Stimulated activated CD8-positive, alpha-beta memory T cell treated with anti-CD3 and anti-CD28 coated beads, Interleukin-15, amount 100 ng/mL, for 48 hours (primary cell): ENCODE results near the gene NAXE.
A peak's percentile ranks its signal among the peaks of the same experiment; 100 is the strongest.
"Not testable (repeated sequence)": the region's sequence is repeated elsewhere in the genome, so short reads cannot be mapped to it uniquely, and the experiment has no call there.

Experiments used
- DNase-seq, 2 donors: peaks; one replicate each; pipeline ENCODE4 v3.0.0-alpha.2; 2020; ENCODE audit warnings: low read depth in 2 of 2

The NAXE gene

DNA sequence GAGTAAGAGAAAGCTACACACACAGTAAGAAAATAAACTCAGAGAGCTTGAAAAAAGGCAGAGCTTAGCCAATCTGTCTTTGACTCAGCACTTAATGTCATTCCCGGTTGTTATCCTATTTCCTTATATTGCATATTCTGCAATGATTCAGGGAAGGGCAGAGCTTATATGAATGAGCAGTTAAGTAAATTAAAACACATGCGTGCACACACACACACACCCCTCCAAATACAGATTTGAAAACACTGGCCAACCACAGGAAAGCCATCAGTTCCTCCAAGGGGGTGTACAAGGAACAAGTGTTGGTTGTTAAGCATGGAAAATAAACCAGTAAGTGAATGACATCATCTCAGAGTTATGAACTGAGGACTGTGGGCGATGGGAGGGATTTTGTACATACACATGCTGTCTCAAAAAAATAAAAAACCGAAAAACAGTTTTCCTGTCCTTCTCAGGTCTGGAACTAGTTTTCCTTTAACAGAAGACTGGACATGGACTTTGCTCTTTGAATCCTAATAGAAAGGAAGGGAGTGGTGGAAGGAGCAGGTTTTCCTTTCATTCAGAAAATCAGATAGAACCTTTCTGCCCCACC, 20.2 kb upstream of the NAXE start:
- no peak for DNase-seq

DNA sequence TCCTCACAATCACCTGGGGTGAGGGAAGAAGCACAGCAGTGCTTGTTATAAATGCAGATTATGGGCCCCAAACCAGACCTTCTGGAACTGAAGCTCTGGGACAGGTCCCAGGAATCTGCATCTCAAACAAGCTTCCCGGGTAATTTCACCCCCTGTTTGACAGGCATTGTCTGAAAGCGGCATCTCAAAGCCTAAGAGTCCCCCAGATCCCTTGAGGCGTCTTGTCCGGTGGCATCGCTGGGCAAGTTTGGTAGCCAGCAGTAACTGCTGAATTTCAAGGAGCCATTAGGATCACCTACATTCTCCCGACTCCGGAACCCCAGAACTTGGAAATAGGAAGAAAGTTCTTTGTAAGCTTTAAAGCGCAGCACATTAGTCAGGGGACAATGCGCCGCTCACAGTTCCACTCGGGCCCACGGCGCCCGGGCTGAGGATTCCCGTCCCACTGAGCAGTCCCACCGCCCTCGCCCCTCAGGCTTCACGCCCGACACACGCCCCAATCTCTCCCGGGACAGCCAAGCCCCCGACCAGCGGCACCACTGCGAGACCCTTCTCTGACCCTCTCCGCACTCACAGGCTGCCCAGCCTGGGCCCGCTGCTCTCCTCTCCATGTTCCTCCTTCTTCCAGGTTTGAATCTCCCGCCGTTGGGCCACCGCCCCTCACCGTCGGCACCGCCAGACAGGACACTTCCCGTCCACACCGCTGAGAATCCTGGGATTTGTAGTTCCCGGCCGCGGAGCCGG, 19.5 kb upstream of the NAXE start, which contains the start of gene IQGAP3:
Gene IQGAP3, minus strand, starts transcription at position 647 of the 744 bp plus-strand sequence. Its CDS starts 36 bp downstream, at position 611.
- DNase-seq: peak; percentile 60 to 64

DNA sequence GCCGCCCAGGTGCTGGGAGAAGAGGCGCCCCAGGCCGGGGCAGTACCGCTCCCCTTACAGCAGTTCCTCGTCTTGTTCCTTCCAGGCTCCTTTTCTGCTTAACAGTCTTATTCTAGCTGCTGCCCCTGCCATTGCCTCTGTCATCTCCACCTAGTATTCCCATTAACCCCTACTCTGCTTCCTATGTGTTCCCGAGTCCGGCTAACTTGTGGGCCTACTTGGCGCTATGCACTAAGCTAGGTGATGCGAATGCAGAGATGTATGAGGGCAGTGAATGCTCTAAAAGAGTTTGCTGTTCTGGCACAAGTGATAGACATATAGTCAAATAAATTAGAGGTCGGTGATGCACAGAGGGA, 18.9 kb upstream of the NAXE start:
- DNase-seq: no peak

DNA sequence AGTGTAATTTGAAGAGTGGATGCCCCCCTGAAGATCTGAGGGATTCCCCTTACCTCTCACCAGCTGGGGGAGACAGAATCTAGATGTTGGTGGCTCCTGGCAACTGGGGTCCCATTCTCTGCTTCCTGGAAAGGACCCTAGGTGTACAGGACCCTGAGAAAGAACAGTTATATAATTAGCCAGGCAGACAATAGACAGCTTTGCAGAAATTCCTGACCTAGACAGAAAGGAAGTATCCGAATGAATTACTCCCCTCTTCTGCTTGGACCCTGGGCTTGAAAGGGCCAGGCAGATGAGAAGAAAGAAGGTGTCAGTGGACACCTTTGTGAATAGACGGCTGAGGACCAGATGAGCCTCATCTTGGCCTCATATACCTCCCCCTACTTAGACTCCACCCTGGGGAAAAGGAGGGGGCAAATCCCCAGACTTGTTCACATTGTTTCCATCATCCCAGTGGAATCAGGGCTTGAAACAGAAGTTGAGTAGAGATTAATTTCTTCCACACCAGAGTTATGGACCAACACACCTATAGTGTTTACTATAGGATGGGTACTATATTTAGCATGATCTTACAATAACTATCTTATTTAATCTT, 17.4 kb upstream of the NAXE start:
- DNase-seq: no peak

DNA sequence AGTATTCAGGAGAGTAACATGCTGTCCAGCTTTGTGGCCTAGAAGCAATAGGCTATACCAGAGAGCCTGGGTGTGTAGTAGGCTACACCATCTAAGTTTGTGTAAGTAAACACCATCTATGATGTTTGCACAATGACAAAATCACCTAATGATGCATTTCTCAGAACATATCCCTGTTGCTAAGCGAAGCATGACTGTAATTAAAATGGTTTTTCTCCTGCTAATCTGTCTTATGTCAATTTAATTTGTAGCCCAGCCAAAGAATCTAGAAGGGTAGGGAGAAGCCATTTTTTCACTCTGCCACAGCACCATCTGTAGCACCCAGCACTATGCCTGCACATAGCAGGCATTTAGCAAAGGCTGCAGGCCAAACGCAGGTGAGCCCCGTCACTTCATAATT, 14.0 kb upstream of the NAXE start:
- no peak for DNase-seq

DNA sequence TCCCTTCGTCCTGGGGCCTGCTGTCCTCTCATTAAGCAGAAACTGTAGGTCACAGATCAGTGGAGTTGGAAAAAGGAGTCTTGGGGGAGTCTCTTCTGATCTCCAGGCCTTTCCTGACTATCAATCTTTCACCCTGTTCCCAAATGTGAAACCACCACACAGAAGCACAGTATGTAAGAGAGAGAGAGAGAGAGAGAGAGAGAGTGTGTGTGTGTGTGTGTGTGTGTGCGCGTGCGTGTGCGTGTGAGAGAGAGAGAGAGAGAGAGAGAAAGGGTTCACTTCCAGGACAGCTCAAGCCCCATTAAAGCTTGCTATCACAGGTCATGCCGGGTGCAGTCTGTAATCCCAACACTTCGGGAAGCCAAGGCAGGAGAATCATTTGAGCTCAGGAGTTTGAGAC, 13.5 kb upstream of the NAXE start:
- DNase-seq: no peak

DNA sequence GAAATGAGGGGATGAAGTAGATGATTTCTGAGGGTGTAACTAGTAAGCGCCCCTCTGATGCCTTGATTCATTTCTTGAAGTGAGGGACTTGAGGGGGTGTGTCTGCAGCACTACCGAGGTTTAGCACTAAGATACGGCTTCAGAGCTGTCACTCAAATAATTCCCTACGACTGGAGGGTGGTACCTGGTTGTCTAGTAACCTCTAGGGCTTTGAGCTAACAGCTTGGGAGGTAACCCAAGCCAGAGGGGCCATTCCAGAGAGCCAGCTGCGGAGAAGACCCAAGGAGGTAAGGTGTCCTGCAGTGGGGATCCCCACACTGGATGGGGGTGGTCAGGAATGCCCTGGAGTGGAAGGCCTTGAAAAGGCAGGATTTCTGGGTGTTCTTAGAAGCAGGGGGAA, 12.1 kb upstream of the NAXE start, which contains the start of gene TTC24:
Gene TTC24, plus strand, starts transcription at position 252 of the 400 bp plus-strand sequence. CDS start 1,642 bp downstream, outside the sequence.
- DNase-seq: no peak

DNA sequence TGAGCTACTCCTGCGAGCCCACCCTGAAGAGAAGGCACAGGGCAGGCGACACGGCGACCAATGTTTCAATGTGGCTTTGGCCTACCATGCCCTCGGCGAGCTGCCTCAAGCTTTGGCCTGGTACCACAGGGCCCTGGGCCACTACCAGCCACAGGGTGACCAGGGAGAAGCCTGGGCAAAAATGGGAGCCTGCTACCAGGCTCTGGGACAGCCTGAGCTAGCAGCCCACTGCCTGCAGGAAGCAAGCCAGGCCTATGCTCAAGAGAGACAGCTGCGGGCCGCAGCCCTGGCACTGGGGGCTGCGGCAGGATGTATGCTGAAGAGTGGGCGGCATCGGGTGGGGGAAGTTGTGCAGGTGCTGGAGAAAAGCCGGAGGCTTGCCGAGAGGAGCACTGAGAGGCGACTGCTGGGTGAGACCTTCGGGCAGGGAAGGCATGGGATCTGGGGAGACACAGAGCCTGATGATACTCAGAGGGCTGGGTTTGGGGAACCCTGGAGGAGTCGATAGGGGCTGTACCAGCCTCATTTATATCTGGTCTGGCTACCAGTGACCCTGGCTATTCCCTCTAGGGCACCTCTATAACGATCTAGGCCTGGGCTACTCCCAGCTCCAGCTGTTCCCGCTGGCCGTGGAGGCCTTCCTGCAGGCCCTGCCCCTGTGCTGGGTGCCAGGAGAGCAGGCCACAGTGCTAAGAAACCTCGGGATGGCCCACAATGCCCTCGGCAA, 9.8 kb upstream of the NAXE start:
- peak; percentile 52 to 56 for DNase-seq

DNA sequence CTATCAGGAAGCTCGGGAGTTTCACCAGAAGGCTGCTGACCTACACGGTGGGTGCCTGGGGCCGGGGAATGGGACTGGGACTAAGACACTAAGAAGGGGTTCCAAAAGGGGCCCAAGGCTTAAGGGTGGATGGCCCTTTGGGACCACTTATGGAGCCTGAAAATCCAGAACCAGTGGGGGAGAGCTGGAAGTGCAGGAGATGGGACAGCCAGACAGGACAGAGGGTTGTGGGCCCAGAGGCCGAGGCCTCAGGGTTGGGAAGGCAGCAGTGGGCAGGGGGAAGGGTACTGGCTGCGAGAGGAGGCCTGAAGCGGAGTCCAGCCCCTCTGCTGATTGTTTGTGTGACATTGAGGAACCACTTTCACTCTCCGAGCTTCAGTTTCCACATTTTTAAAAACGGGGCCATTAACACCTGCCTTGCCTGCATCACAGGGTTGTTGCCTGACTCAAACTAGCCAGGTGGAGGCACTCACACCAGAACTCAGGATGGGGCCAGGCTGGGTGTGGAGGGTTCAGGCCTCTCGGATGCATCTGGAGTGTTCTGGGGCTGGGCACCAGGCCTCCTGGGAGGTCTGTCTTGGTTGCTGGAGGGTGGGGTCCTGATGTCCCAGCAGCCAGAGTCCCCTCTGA, 9.1 kb upstream of the NAXE start:
- no peak for DNase-seq

DNA sequence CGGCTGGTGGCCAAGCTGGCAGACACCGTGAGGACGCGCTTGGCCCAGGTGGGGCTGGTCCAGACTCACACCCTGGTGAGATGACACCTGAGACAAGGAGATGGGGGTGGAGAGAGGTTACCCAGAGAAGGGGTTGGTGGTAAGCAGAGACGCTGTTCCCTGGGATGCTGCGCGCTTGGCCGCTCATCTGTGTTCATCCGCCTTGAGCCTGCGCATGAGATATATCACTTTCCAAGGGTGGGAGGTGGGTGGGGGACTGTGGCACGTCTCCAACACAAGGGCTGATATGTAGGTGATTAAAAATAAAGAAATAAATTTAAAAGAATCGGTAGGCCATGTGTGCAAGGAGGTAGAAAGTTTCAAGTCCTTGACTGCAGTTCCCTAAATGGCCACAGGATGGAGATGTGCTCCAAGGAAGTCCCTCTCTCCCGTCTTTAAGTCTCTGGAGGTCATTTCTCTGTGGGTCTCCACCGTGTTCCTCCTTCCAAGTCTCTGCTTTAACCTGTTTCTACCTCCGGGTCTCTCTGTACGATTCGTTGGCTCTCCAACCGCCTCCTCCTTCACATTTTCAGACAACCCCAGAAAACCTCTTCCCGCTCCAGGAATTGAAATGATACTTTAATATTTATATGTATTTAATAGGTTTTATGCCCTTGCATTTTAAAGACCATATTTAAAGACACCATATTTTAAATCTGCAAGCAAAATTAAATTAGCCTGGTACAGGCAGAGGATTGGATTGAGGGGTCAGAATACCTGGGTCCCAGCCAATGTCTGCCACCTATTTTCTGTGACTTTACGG, 7.6 kb upstream of the NAXE start:
- peak; percentile 28 to 47 for DNase-seq

DNA sequence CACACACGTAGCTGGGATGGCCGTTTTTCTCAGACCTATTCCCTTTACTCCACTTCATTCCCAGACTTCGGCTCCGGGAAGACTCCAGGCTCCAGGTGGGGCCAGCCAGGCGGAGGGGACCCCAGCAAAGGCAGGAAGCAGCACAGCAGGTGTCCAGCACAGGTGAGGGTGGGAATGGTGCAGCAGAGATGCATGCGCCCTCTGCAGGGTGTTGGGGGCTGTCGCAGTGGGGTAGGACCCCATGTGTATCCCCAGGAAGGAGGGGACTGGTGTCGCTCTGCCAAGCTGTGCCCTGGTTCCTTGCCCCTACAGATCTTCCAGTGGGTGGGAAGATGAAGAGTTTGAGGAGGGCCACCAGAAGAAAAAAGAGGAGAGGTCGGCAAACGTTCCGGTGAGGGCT, 6.8 kb upstream of the NAXE start:
- DNase-seq: no peak

DNA sequence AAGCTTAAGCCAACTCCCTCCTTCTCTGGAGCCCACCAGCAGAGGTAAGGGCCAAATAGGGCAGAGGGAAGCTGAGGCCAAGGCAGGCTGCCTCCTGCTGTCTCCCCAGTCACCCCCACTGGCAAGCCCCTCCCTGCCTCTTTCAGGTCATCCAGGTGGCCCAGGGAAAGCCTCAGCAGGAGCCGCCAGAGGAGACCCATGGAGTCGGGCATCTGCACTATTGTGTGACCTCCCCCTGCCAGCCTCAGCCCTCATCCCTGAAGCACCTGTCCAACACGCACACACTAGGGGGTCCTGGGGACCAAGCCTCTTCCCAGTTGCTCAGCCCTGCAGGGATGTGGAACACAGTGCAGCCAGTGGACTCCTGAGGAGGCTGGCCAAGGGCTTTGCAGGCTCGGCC, 5.3 kb upstream of the NAXE start:
- no peak for DNase-seq

DNA sequence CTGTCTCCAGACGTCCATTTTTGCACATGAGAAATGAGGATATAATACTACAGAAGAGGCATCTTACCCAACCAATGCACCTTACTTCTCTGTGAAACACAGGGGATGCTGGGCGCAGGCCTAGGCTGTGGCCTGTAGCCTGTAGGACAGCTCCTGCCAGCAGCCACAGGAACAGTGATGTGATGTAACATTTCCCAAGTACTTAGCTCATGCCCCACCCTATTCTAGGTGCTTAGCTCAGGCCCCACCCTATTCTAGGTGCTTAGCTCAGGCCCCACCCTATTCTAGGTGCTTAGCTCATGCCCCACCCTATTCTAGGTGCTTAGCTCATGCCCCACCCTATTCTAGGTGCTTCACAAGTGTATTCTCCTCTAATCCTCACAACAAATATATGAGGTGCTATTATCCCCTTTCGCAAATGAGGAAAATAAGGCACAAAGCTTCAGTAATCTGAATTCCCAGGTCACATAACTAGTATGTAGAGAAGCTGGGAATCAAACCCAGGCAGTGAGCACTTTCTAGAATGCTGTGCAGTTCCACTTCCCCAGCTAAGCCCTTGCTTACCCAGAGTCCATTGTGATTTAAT, 4.6 kb upstream of the NAXE start:
- DNase-seq: no peak

DNA sequence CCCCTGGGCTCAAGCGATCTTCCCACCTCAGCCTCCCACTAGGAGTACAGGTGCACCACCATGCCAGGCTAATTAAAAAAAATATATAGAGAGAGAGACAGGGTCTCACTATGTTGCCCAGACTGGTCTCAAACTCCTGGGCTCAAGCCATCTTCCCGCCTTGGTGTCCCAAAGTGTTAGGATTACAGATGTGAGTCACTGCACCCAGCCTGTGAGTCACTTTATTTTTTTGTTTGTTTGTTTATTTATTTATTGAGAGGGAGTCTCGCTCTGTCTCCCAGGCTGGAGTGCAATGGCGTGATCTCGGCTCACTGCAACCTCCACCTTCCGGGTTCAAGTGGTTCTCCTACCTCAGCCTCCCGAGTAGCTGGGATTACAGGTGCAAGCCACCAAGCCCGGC, 3.6 kb upstream of the NAXE start:
- DNase-seq: not testable (repeated sequence)

DNA sequence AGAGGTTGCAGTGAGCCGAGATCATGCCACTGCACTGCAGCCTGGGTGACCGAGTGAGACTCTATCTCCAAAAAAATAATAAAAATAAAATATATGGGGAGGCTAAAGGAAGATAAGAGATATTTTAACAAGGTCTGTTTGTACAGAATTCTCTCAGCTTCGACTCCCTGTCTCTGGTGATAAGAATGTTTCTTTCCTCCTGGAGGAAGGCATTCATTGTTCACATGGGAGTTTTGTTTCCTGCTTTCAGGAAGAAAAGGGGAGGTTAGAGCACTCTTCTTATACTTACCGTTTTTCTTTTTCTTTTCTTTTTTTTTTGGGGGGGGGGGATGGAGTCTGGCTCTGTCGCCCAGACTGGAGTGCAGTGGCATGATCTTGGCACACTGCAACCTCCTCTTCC, 2.0 kb upstream of the NAXE start:
- DNase-seq: no peak

DNA sequence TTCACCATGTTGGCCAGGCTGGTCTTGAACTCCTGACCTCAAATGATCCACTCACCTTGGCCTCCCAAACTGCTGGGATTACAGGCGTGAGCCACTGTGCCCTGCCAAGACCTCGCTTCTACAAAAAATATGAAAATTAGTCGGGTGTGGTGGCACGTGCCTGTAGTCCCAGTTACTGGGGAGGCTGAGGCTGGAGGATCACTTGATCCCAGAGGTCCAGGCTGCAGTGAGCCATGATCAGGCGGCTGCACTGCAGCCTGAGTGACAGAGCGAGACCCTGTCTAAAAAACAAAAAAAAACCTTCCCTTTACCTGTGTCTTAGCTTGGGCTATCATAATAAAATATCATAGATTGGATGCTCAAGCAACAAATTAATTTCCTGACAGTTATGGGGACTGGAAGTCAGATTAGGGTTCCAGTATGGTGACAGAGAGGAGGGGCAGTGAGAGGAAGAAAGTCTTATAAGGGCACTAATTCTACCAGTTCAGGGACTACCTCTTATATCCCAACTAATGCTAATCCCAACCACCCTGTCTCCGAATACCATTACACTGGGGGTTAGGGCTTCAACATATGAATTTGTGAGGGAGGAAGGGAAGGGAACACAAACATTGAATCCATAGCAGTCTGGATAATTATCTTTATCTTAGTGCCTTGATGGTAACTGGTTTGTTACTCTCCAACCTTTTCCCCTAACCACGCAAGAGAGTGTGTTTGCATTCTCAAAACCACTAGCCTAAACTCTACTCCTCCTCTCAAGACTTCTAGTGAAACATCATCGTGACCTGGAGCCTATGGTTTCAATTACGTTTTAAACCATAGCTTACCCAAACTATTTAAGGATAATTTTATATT, 1.0 kb upstream of the NAXE start:
- no peak for DNase-seq

DNA sequence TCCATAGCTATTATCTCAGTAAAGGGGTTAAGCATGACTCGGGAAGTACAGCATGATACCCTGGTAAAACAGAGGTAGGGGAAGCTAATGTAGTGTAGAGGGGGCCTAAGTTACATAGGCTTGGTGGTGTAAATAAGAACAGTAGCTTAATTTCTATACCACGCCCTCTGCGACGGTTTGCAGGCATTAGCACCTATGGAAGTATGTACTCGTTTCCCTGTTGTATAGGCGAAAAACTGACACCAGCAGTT, 470 bp upstream of the NAXE start:
- no peak for DNase-seq

DNA sequence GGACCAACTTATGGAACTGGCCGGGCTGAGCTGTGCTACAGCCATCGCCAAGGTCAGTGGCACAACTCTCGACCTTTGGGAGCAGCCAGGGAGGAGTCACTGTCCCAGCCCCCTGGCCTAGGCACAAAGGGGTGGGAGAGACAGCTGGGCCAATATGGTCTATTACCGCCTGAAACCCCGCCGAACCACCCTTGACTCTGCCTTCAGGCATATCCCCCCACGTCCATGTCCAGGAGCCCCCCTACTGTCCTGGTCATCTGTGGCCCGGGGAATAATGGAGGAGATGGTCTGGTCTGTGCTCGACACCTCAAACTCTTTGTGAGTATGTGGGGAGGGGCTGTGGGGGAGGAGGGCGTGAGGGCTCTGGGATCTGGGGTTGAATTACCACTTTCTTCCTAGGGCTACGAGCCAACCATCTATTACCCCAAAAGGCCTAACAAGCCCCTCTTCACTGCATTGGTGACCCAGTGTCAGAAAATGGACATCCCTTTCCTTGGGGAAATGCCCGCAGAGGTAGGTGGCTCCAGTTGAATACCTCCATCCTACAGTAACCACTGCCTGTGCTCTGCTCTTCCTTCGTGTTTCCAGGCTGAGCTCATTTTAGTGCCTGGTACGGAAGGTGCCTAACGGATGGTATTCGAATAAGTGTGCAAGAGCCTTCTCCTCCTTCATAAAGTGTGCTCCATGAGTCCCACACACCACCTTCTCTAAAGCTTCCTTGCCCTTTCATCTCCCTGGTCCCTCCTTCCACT, 758 bp downstream of the NAXE start:
- no peak for DNase-seq

DNA sequence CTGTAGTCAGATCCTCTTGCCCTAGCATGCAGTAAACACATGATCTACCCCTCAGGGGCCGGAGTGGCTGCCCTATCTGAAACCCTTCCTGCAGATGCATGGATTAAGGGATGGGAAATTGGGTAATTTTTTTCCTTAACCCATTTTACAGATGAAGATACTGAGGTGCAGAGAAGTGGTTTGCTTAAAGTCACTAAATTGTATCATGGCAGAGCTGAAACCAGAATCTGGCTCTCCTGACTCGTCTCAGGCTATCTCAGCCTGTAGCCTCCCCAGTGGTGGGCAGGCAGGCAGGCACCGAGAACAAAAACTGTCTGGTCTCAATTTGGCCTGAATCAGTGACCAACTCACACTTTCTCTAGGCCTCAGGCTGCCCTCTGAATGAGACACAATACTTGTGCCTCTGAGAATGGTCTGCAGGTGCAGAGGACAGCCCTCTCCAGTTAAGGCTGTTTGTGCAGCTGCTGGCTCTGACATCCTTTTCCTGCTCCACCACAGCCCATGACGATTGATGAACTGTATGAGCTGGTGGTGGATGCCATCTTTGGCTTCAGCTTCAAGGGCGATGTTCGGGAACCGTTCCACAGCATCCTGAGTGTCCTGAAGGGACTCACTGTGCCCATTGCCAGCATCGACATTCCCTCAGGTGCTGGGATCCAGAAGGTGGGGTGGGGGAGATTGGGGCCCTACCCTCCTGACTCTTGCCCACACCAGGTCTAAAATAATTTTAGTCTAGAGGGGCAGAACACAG, 1.5 kb downstream of the NAXE start:
- DNase-seq: no peak
